ENCODE measurements around the gene DTWD1.
"Not testable (repeated sequence)": the region's sequence is repeated elsewhere in the genome, so short reads cannot be mapped to it uniquely, and the experiment has no call there.

DTWD1 gene, protein sequence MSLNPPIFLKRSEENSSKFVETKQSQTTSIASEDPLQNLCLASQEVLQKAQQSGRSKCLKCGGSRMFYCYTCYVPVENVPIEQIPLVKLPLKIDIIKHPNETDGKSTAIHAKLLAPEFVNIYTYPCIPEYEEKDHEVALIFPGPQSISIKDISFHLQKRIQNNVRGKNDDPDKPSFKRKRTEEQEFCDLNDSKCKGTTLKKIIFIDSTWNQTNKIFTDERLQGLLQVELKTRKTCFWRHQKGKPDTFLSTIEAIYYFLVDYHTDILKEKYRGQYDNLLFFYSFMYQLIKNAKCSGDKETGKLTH

DNA sequence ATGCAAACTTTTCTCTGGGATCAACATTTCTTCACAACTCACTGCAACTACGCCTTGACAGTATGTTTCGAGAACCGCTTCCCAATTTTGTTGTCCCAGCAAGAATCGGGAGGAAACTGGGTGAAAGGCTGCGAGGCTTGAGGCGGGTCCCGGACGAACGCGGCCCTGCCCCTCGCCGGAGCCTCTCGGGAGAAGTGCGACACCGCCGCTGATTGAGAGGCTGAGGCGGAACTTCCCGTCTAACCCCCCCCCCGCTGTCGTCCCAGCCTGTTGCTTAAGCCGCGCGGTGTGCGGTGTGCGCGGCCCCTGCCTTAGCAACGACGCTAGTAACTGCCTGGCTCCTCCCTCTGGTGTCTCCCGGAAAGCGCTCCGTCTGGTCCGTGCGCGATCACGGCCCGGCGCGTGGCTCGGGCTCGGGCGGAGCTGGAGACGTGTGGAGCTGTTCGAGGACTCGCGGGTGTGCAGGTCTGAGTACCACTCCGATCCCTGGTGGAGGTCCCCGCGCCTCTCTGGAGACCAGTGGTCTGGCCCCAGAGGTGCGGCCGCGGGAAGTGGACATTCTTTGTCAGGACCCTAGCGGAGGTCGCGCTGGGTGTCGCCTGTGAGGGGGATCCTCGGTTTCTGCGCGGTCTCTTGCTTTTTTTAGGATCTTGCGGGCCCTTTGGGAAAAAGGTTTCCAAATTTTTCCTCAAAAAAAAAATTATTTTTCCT is at the start of gene DTWD1, which contains the start of gene FAM227B:
DTWD1 (plus strand) TSS at position 391 of the 711 bp plus-strand sequence. CDS start 4,120 bp downstream, outside the sequence.
FAM227B (minus strand) TSS at position 161 of the 711 bp plus-strand sequence. CDS start 5,647 bp downstream, outside the sequence.
- Histone ChIP-seq H3K27ac (ENCODE audit: low read length) (peak within 1 kb of the TSS; percentile 57), H3K9me3 (ENCODE audit: insufficient read depth, low read depth, low read length) (peaks cover 15% of the 10 kb centered on the region), H3K4me3 (ENCODE audit: low read length) (peak within 1 kb of the TSS; percentile 94), H3K36me3 (ENCODE audit: insufficient read depth, low read depth, low read length) (peaks cover 14% of the 10 kb centered on the region), H3K4me1 (ENCODE audit: insufficient read depth, low read length) (peaks cover 5% of the 10 kb centered on the region; the same call in 1 of the 2 replicates), H3K9ac (ENCODE audit: low read depth, low read length) (peak within 1 kb of the TSS; percentile 94), H3K27me3 (ENCODE audit: insufficient read depth, low read length) (no peaks in the 10 kb centered on the region)

GRCh38 chr15:49573421-49573820 is 47.4 kb upstream of the DTWD1 start:
- H3K27ac ChIP-seq (ENCODE audit: low read length) = no peak overlapping the region
- H3K27me3 ChIP-seq (ENCODE audit: insufficient read depth, low read length) = no peaks in the 10 kb centered on the region
- H3K4me3 ChIP-seq (ENCODE audit: low read length) = no peak overlapping the region
- H3K9ac ChIP-seq (ENCODE audit: low read depth, low read length) = no peak overlapping the region
- no peaks in the 10 kb centered on the region for H3K36me3 ChIP-seq (ENCODE audit: insufficient read depth, low read depth, low read length)
- H3K9me3 ChIP-seq (ENCODE audit: insufficient read depth, low read depth, low read length) = no peaks in the 10 kb centered on the region
- no peaks in the 10 kb centered on the region for H3K4me1 ChIP-seq (ENCODE audit: insufficient read depth, low read length)

DNA sequence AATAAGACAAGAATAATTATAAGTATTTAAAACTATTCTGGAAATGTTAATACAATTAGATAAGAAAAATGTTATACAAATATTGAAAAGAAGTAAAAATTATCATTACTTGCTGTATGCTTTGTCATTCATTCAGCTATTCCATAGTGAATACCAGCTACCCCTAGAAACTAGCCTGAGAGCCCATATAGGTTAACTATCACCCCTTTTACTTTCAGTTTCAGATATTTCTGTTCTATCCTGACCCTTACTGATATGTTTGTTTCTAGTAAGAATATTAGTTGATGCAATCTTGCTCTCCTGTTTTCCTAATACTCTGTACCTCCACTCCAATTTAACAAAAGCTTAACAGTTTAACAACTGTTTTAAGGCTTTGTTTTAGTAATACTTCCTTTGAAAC is 31.8 kb upstream of the DTWD1 start:
- H3K9me3 ChIP-seq (ENCODE audit: insufficient read depth, low read depth, low read length) = no peaks in the 10 kb centered on the region; the same call in 1 of the 2 replicates
- H3K9ac ChIP-seq (ENCODE audit: low read depth, low read length) = no peak overlapping the region
- no peaks in the 10 kb centered on the region for H3K4me1 ChIP-seq (ENCODE audit: insufficient read depth, low read length)
- no peaks in the 10 kb centered on the region for H3K27me3 ChIP-seq (ENCODE audit: insufficient read depth, low read length)
- no peak overlapping the region for H3K27ac ChIP-seq (ENCODE audit: low read length)
- no peak overlapping the region for H3K4me3 ChIP-seq (ENCODE audit: low read length)
- no peaks in the 10 kb centered on the region for H3K36me3 ChIP-seq (ENCODE audit: insufficient read depth, low read depth, low read length)

- not testable (repeated sequence) for H3K27me3 ChIP-seq (ENCODE audit: insufficient read depth, low read length); H3K9me3 ChIP-seq (ENCODE audit: insufficient read depth, low read depth, low read length); H3K4me3 ChIP-seq (ENCODE audit: low read length); H3K27ac ChIP-seq (ENCODE audit: low read length); H3K36me3 ChIP-seq (ENCODE audit: insufficient read depth, low read depth, low read length); H3K9ac ChIP-seq (ENCODE audit: low read depth, low read length); H3K4me1 ChIP-seq (ENCODE audit: insufficient read depth, low read length)
These were observed 28.0 kb upstream of the DTWD1 start for GRCh38 chr15:49592829-49593316.

GRCh38 chr15:49604625-49605409 is 16.0 kb upstream of the DTWD1 start:
- H3K36me3 ChIP-seq (ENCODE audit: insufficient read depth, low read depth, low read length) = no peaks in the 10 kb centered on the region
- no peak overlapping the region for H3K4me3 ChIP-seq (ENCODE audit: low read length)
- no peaks in the 10 kb centered on the region for H3K27me3 ChIP-seq (ENCODE audit: insufficient read depth, low read length)
- no peak overlapping the region for H3K27ac ChIP-seq (ENCODE audit: low read length)
- no peak overlapping the region for H3K9ac ChIP-seq (ENCODE audit: low read depth, low read length)
- H3K9me3 ChIP-seq (ENCODE audit: insufficient read depth, low read depth, low read length) = peaks cover 8% of the 10 kb centered on the region; the same call in 1 of the 2 replicates
- H3K4me1 ChIP-seq (ENCODE audit: insufficient read depth, low read length) = no peaks in the 10 kb centered on the region

GRCh38 chr15:49605588-49605987 is 15.3 kb upstream of the DTWD1 start:
- Histone ChIP-seq H3K27me3 (ENCODE audit: insufficient read depth, low read length) (no peaks in the 10 kb centered on the region), H3K36me3 (ENCODE audit: insufficient read depth, low read depth, low read length) (no peaks in the 10 kb centered on the region), H3K9me3 (ENCODE audit: insufficient read depth, low read depth, low read length) (peaks cover 4% of the 10 kb centered on the region; the same call in 1 of the 2 replicates)

GRCh38 chr15:49606594-49606993 is 14.3 kb upstream of the DTWD1 start:
- H3K4me3 ChIP-seq (ENCODE audit: low read length) = no peak overlapping the region
- H3K27ac ChIP-seq (ENCODE audit: low read length) = no peak overlapping the region
- H3K36me3 ChIP-seq (ENCODE audit: insufficient read depth, low read depth, low read length) = no peaks in the 10 kb centered on the region
- H3K9ac ChIP-seq (ENCODE audit: low read depth, low read length) = no peak overlapping the region
- H3K27me3 ChIP-seq (ENCODE audit: insufficient read depth, low read length) = no peaks in the 10 kb centered on the region
- H3K4me1 ChIP-seq (ENCODE audit: insufficient read depth, low read length) = no peaks in the 10 kb centered on the region; the same call in 1 of the 2 replicates
- no peaks in the 10 kb centered on the region for H3K9me3 ChIP-seq (ENCODE audit: insufficient read depth, low read depth, low read length)

More at GRCh38 chr15:49605588-49605987, 15.3 kb upstream of the DTWD1 start:
- no peaks in the 10 kb centered on the region; the same call in 1 of the 2 replicates for H3K4me1 ChIP-seq (ENCODE audit: insufficient read depth, low read length)
- H3K4me3 ChIP-seq (ENCODE audit: low read length) = no peak overlapping the region
- H3K27ac ChIP-seq (ENCODE audit: low read length) = no peak overlapping the region
- H3K9ac ChIP-seq (ENCODE audit: low read depth, low read length) = no peak overlapping the region

DNA sequence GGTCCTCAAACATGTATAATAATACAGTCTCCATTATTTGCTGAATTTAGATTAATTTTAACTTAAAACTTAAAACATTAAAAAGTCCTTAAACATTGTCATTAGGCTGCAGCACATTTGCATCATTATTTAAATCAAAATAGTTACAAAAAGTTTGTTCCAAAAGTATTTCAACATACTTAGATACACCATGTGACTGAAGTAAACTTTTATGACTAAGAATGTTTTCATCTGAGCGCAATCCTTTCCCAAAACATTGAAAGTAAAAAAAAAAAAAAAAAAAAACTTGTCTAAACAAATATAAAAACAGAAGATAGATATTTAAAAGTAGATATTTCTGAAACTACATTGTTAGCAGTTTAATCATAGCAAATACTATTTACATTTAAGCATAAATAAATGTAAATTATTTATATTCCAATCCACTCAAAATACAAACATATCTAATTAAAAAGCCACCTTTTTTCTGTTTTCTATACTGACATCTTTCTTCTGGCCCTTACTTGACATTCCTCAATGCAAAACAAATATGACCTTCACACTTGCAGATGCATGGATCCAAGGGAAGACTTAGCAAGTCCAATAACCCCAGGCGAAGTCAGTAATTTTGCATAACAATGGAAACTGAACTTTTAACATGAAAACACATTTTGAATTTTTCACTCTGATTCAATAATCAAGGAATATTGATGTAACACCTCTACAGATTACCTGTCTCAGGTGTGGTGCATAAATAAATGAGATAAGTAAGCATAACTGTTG is 10.5 kb upstream of the DTWD1 start:
- Histone ChIP-seq H3K27me3 (ENCODE audit: insufficient read depth, low read length) (no peaks in the 10 kb centered on the region), H3K4me3 (ENCODE audit: low read length) (no peak overlapping the region), H3K4me1 (ENCODE audit: insufficient read depth, low read length) (no peaks in the 10 kb centered on the region; the same call in 1 of the 2 replicates), H3K9ac (ENCODE audit: low read depth, low read length) (no peak overlapping the region), H3K27ac (ENCODE audit: low read length) (no peak overlapping the region), H3K36me3 (ENCODE audit: insufficient read depth, low read depth, low read length) (no peaks in the 10 kb centered on the region), H3K9me3 (ENCODE audit: insufficient read depth, low read depth, low read length) (no peaks in the 10 kb centered on the region)

- H3K4me1 ChIP-seq (ENCODE audit: insufficient read depth, low read length); H3K27ac ChIP-seq (ENCODE audit: low read length); H3K9ac ChIP-seq (ENCODE audit: low read depth, low read length); H3K9me3 ChIP-seq (ENCODE audit: insufficient read depth, low read depth, low read length); H3K27me3 ChIP-seq (ENCODE audit: insufficient read depth, low read length); H3K36me3 ChIP-seq (ENCODE audit: insufficient read depth, low read depth, low read length); H3K4me3 ChIP-seq (ENCODE audit: low read length): not testable (repeated sequence)
These were observed 8.6 kb upstream of the DTWD1 start for GRCh38 chr15:49612240-49612639.

- Histone ChIP-seq H3K36me3 (ENCODE audit: insufficient read depth, low read depth, low read length) (no peaks in the 10 kb centered on the region; the same call in none of the 2 replicates), H3K9me3 (ENCODE audit: insufficient read depth, low read depth, low read length) (no peaks in the 10 kb centered on the region; the same call in 1 of the 2 replicates), H3K4me3 (ENCODE audit: low read length) (peak overlapping the region; percentile 94; the same call in 1 of the 2 replicates), H3K27me3 (ENCODE audit: insufficient read depth, low read length) (no peaks in the 10 kb centered on the region), H3K9ac (ENCODE audit: low read depth, low read length) (no peak overlapping the region), H3K27ac (ENCODE audit: low read length) (no peak overlapping the region), H3K4me1 (ENCODE audit: insufficient read depth, low read length) (peaks cover 5% of the 10 kb centered on the region; the same call in 1 of the 2 replicates)
These were observed 1.6 kb upstream of the DTWD1 start for GRCh38 chr15:49619226-49619625.

Data from iPS-20b (cell line).